ENCODE data around the gene CHN1. TPM values are rescaled to one million over a fixed set of nuclear protein-coding genes. Genes with fewer than 3 reads are reported as not detected.

CHN1 gene
- 9.6 and 10.2 TPM in 2 replicates for total RNA-seq (2014; rRNA removed; shearing (Covaris generic))
- polyA plus RNA-seq (2015; cell fraction: cytosol; rRNA removed) = 8.8 and 9.9 TPM in 2 replicates
- polyA plus RNA-seq (2015; cell fraction: nucleus; rRNA removed) = 4.8 and 5.7 TPM in 2 replicates

- DNase-seq (ENCODE audit: low read depth) = peak; percentile 71
These were observed at the start of gene CHN1 for GRCh38 chr2:175004980-175005732. CHN1 (minus strand) TSS chr2:175005381; CDS start chr2:175004912, 469 bp downstream.

- DNase-seq (ENCODE audit: low read depth) = no peak
These were observed 49.2 kb upstream of the CHN1 start for GRCh38 chr2:175054340-175054739.

- peak; percentile 33 for DNase-seq (ENCODE audit: low read depth)
These were observed 44.5 kb upstream of the CHN1 start for GRCh38 chr2:175049661-175050060.

- DNase-seq (ENCODE audit: low read depth) = no peak
These were observed 43.1 kb upstream of the CHN1 start for GRCh38 chr2:175048275-175048674.

GRCh38 chr2:175039490-175039889 is 34.3 kb upstream of the CHN1 start:
- DNase-seq (ENCODE audit: low read depth) = no peak

GRCh38 chr2:175039031-175039430 is 33.9 kb upstream of the CHN1 start:
- no peak for DNase-seq (ENCODE audit: low read depth)

- DNase-seq (ENCODE audit: low read depth) = no peak
These were observed 32.8 kb upstream of the CHN1 start for GRCh38 chr2:175037941-175038340.

GRCh38 chr2:175036582-175037018 is 31.4 kb upstream of the CHN1 start:
- DNase-seq (ENCODE audit: low read depth) = peak; percentile 24

- no peak for DNase-seq (ENCODE audit: low read depth)
These were observed 30.6 kb upstream of the CHN1 start for GRCh38 chr2:175035806-175036205.

- no peak for DNase-seq (ENCODE audit: low read depth)
These were observed 29.5 kb upstream of the CHN1 start for GRCh38 chr2:175034716-175035115.

- DNase-seq (ENCODE audit: low read depth) = peak; percentile 49
These were observed 25.4 kb upstream of the CHN1 start for GRCh38 chr2:175030380-175031271.

- DNase-seq (ENCODE audit: low read depth) = no peak
These were observed 22.6 kb upstream of the CHN1 start for GRCh38 chr2:175027755-175028154.

- DNase-seq (ENCODE audit: low read depth) = no peak
These were observed 21.2 kb upstream of the CHN1 start for GRCh38 chr2:175026385-175026784.

GRCh38 chr2:175025946-175026345 is 20.8 kb upstream of the CHN1 start:
- no peak for DNase-seq (ENCODE audit: low read depth)

- no peak for DNase-seq (ENCODE audit: low read depth)
These were observed 20.1 kb upstream of the CHN1 start for GRCh38 chr2:175025233-175025632.

- DNase-seq (ENCODE audit: low read depth) = no peak
These were observed 17.7 kb upstream of the CHN1 start for GRCh38 chr2:175022923-175023322.

GRCh38 chr2:175019566-175020327 is 14.6 kb upstream of the CHN1 start:
- no peak for DNase-seq (ENCODE audit: low read depth)

- no peak for DNase-seq (ENCODE audit: low read depth)
These were observed 12.6 kb upstream of the CHN1 start for GRCh38 chr2:175017618-175018414.

- no peak for DNase-seq (ENCODE audit: low read depth)
These were observed 10.2 kb upstream of the CHN1 start for GRCh38 chr2:175015340-175015739.

GRCh38 chr2:175012516-175012915 is 7.3 kb upstream of the CHN1 start:
- DNase-seq (ENCODE audit: low read depth) = peak; percentile 67
